Activated naive CD8-positive, alpha-beta T cell (primary cell): Measurements from ENCODE around the gene PPP2R3B.
"Not testable (repeated sequence)": the region's sequence is repeated elsewhere in the genome, so short reads cannot be mapped to it uniquely, and the experiment has no call there.

Source experiments
- H3K27ac Mint-ChIP-seq: one replicate; pipeline ENCODE4 v1.8.0; 2021; ENCODE audit warnings: mixed read lengths
- H3K27me3 Mint-ChIP-seq: one replicate; pipeline ENCODE4 v1.8.0; 2021; ENCODE audit warnings: mixed read lengths
- H3K36me3 Mint-ChIP-seq: one replicate; pipeline ENCODE4 v1.8.0; 2021; ENCODE audit warnings: mixed read lengths
- H3K4me1 Mint-ChIP-seq: one replicate; pipeline ENCODE4 v1.8.0; 2021; ENCODE audit warnings: low read depth, mixed read lengths
- H3K4me3 Mint-ChIP-seq: one replicate; pipeline ENCODE4 v1.8.0; 2021; ENCODE audit warnings: mild to moderate bottlenecking, mixed read lengths
- H3K9me3 Mint-ChIP-seq: one replicate; pipeline ENCODE4 v1.8.0; 2021; ENCODE audit warnings: low read depth, mixed read lengths

PPP2R3B gene

GRCh38 chrX:355329-356050 lies 31.2 kb downstream of the PPP2R3B start:
- peaks cover 17% of the 10 kb centered on the region for H3K36me3 Mint-ChIP-seq
- peaks cover 24% of the 10 kb centered on the region for H3K4me1 Mint-ChIP-seq
- H3K4me3 Mint-ChIP-seq = no peak overlapping the region
- H3K27ac Mint-ChIP-seq = no peak overlapping the region
- H3K9me3 Mint-ChIP-seq = no peaks in the 10 kb centered on the region
- H3K27me3 Mint-ChIP-seq = no peaks in the 10 kb centered on the region

- no peaks in the 10 kb centered on the region for H3K9me3 Mint-ChIP-seq
- H3K4me3 Mint-ChIP-seq = no peak overlapping the region
- H3K4me1 Mint-ChIP-seq = peaks cover 22% of the 10 kb centered on the region
- no peak overlapping the region for H3K27ac Mint-ChIP-seq
- H3K27me3 Mint-ChIP-seq = no peaks in the 10 kb centered on the region
- H3K36me3 Mint-ChIP-seq = peaks cover 8% of the 10 kb centered on the region
Measured at GRCh38 chrX:353566-354535, 32.9 kb downstream of the PPP2R3B start.

- no peak overlapping the region for H3K27ac Mint-ChIP-seq
- H3K27me3 Mint-ChIP-seq = no peaks in the 10 kb centered on the region
- peaks cover 20% of the 10 kb centered on the region for H3K4me1 Mint-ChIP-seq
- no peaks in the 10 kb centered on the region for H3K9me3 Mint-ChIP-seq
- H3K4me3 Mint-ChIP-seq = no peak overlapping the region
- peaks cover 9% of the 10 kb centered on the region for H3K36me3 Mint-ChIP-seq
Measured at GRCh38 chrX:352582-353314, 34.0 kb downstream of the PPP2R3B start.

- Mint-ChIP-seq H3K4me1 (peaks cover 14% of the 10 kb centered on the region), H3K27ac (no peak overlapping the region), H3K9me3 (no peaks in the 10 kb centered on the region), H3K36me3 (peaks cover 6% of the 10 kb centered on the region), H3K4me3 (no peak overlapping the region), H3K27me3 (no peaks in the 10 kb centered on the region)
Measured at GRCh38 chrX:352181-352580, 34.5 kb downstream of the PPP2R3B start.

GRCh38 chrX:351736-352135 lies 35.0 kb downstream of the PPP2R3B start:
- H3K9me3 Mint-ChIP-seq = no peaks in the 10 kb centered on the region
- no peaks in the 10 kb centered on the region for H3K27me3 Mint-ChIP-seq
- no peak overlapping the region for H3K27ac Mint-ChIP-seq

GRCh38 chrX:351324-351641 lies 35.4 kb downstream of the PPP2R3B start:
- H3K36me3 Mint-ChIP-seq, H3K9me3 Mint-ChIP-seq, H3K27ac Mint-ChIP-seq, H3K4me1 Mint-ChIP-seq, H3K27me3 Mint-ChIP-seq, H3K4me3 Mint-ChIP-seq: not testable (repeated sequence)

More at GRCh38 chrX:351736-352135, 35.0 kb downstream of the PPP2R3B start:
- H3K4me1 Mint-ChIP-seq = peaks cover 10% of the 10 kb centered on the region
- no peak overlapping the region for H3K4me3 Mint-ChIP-seq
- peaks cover 6% of the 10 kb centered on the region for H3K36me3 Mint-ChIP-seq

GRCh38 chrX:350534-351323 lies 36.0 kb downstream of the PPP2R3B start:
- Mint-ChIP-seq H3K27me3 (no peaks in the 10 kb centered on the region), H3K9me3 (no peaks in the 10 kb centered on the region)

GRCh38 chrX:350148-350533 lies 36.6 kb downstream of the PPP2R3B start:
- Mint-ChIP-seq H3K9me3 (no peaks in the 10 kb centered on the region), H3K4me1 (peaks cover 1% of the 10 kb centered on the region), H3K27ac (no peak overlapping the region), H3K27me3 (no peaks in the 10 kb centered on the region), H3K36me3 (peaks cover 4% of the 10 kb centered on the region), H3K4me3 (no peak overlapping the region)

More at GRCh38 chrX:350534-351323, 36.0 kb downstream of the PPP2R3B start:
- Mint-ChIP-seq H3K27ac (no peak overlapping the region), H3K4me3 (no peak overlapping the region), H3K36me3 (peaks cover 4% of the 10 kb centered on the region), H3K4me1 (peaks cover 3% of the 10 kb centered on the region)

GRCh38 chrX:349702-350101 lies 37.0 kb downstream of the PPP2R3B start:
- no peaks in the 10 kb centered on the region for H3K9me3 Mint-ChIP-seq
- H3K4me1 Mint-ChIP-seq = no peaks in the 10 kb centered on the region
- no peak overlapping the region for H3K4me3 Mint-ChIP-seq
- no peak overlapping the region for H3K27ac Mint-ChIP-seq
- no peaks in the 10 kb centered on the region for H3K27me3 Mint-ChIP-seq
- peaks cover 4% of the 10 kb centered on the region for H3K36me3 Mint-ChIP-seq

GRCh38 chrX:349196-349595 lies 37.5 kb downstream of the PPP2R3B start:
- no peaks in the 10 kb centered on the region for H3K27me3 Mint-ChIP-seq
- H3K27ac Mint-ChIP-seq = no peak overlapping the region
- H3K9me3 Mint-ChIP-seq = no peaks in the 10 kb centered on the region
- H3K36me3 Mint-ChIP-seq = peaks cover 4% of the 10 kb centered on the region
- no peak overlapping the region for H3K4me3 Mint-ChIP-seq
- no peaks in the 10 kb centered on the region for H3K4me1 Mint-ChIP-seq

- Mint-ChIP-seq H3K36me3 (peaks cover 4% of the 10 kb centered on the region), H3K27me3 (no peaks in the 10 kb centered on the region), H3K27ac (peak overlapping the region; percentile 28), H3K9me3 (no peaks in the 10 kb centered on the region), H3K4me1 (no peaks in the 10 kb centered on the region), H3K4me3 (no peak overlapping the region)
Measured at GRCh38 chrX:348461-349117, 38.1 kb downstream of the PPP2R3B start.

GRCh38 chrX:347351-348117 lies 39.2 kb downstream of the PPP2R3B start:
- Mint-ChIP-seq H3K4me1 (no peaks in the 10 kb centered on the region), H3K27me3 (no peaks in the 10 kb centered on the region), H3K9me3 (no peaks in the 10 kb centered on the region), H3K4me3 (no peak overlapping the region), H3K27ac (no peak overlapping the region), H3K36me3 (peaks cover 3% of the 10 kb centered on the region)

- Mint-ChIP-seq H3K9me3 (no peaks in the 10 kb centered on the region), H3K36me3 (peaks cover 2% of the 10 kb centered on the region), H3K4me1 (no peaks in the 10 kb centered on the region), H3K4me3 (no peak overlapping the region), H3K27ac (no peak overlapping the region), H3K27me3 (no peaks in the 10 kb centered on the region)
Measured at GRCh38 chrX:346034-346813, 40.5 kb downstream of the PPP2R3B start.
